ENCODE measurements around the gene ATOH7. TPM values are rescaled to one million over a fixed set of nuclear protein-coding genes. Genes with fewer than 3 reads are reported as not detected.
A peak's percentile ranks its signal among the peaks of the same experiment; 100 is the strongest.

Gene ATOH7
- total and polyA plus RNA-seq, 2 of the 4 experiments (the other 2 are of a cell fraction) = 0.05 TPM; not detected in 1

GRCh38 chr10:68222391-68222790 is 9.5 kb downstream of the ATOH7 start:
- WGBS, 2 experiments (ENCODE audit: extremely low coverage in 2 of 2, insufficient read length in 1 of 2) = 60% methylated on average over 1 of the region's 2 CpGs; no CpG with 5 or more reads in 1 of the 2 experiments
- POLR2A ChIA-PET (ENCODE audit: unreplicated experiment) = no interaction called here
- CTCF ChIA-PET = no interaction called here

More at GRCh38 chr10:68222391-68222790, 9.5 kb downstream of the ATOH7 start:
- no peak overlapping the region for H3K27ac ChIP-seq (ENCODE audit: insufficient read depth, low read length)
- dilution Hi-C loops (cut with HindIII; ENCODE audit: low sequenced_read_pairs, unreplicated experiment) (no loop called here), intact Hi-C loops (cut with micrococcal nuclease) (no loop called here), in situ Hi-C loops (cut with MboI; ENCODE audit: low sequenced_read_pairs) (no loop called here)
- ATAC-seq (ENCODE audit: low read depth) (no peak), DNase-seq (no peak)
- H3K27me3 ChIP-seq (ENCODE audit: control insufficient read depth, insufficient read depth, low read length) = no peaks in the 10 kb centered on the region
- H3K9me1 ChIP-seq (ENCODE audit: insufficient read depth, low read length) = no peaks in the 10 kb centered on the region; the same call in 1 of the 2 replicates
- no TSS peak for BruUV-seq (replicated peaks)
- H3K4ac ChIP-seq (ENCODE audit: low read depth, low read length) = no peak overlapping the region
- H3K4me1 ChIP-seq (ENCODE audit: control insufficient read depth, insufficient read depth, low read length) = peaks cover 3% of the 10 kb centered on the region; the same call in 1 of the 2 replicates
- H2BK20ac ChIP-seq (ENCODE audit: low read depth, low read length) = no peak overlapping the region
- H2AK5ac ChIP-seq (ENCODE audit: low read depth, low read length) = no peak overlapping the region
- TF ChIP-seq FOS (IDR thresholded peaks at IDR 0.05; ENCODE audit: low read depth, low read length) (no peak), SMC3 (IDR thresholded peaks at IDR 0.05; ENCODE audit: low read depth, low read length) (no peak), CHD1 (IDR thresholded peaks at IDR 0.05; ENCODE audit: low read depth, low read length) (no peak), MAZ (IDR thresholded peaks at IDR 0.05; ENCODE audit: borderline replicate concordance, low read depth, low read length) (no peak), CTCF (conservative IDR thresholded peaks at IDR 0.05; ENCODE audit: low read depth, low read length) (no peak)
- H3K4me3 ChIP-seq (ENCODE audit: insufficient read depth, low read depth, low read length) = no peak overlapping the region
- H3K79me1 ChIP-seq (ENCODE audit: low read depth in 1 of 2, low read length in 2 of 2) = no peaks in the 10 kb centered on the region
- no peak overlapping the region for H2BK120ac ChIP-seq (ENCODE audit: low read depth, low read length)
- no peak overlapping the region for H3K56ac ChIP-seq (ENCODE audit: extremely low read depth, insufficient read depth, low read length)
- no peak overlapping the region for H4K8ac ChIP-seq (ENCODE audit: low read depth in 2 of 2, low read length in 2 of 2)
- no peak overlapping the region for H3K4me2 ChIP-seq (ENCODE audit: low read depth, low read length)
- H3K23ac ChIP-seq (ENCODE audit: low read depth, low read length) = no peak overlapping the region
- H3K18ac ChIP-seq (ENCODE audit: low read depth, low read length) = peak overlapping the region; percentile 30; the same call in 1 of the 2 replicates
- no peaks in the 10 kb centered on the region for H3K9me3 ChIP-seq (ENCODE audit: control insufficient read depth, insufficient read depth, low read length)
- no peak overlapping the region for H2AK9ac ChIP-seq (replicated peaks; ENCODE audit: low read depth, low read length, poor library complexity)
- H4K20me1 ChIP-seq (ENCODE audit: insufficient read depth, low read length) = no peaks in the 10 kb centered on the region
- H3K36me3 ChIP-seq (ENCODE audit: control insufficient read depth, insufficient read depth, low read length) = no peaks in the 10 kb centered on the region
- no peak overlapping the region for H2BK5ac ChIP-seq (ENCODE audit: low read depth, low read length, poor library complexity, severe bottlenecking)
- no peak overlapping the region for H3K9ac ChIP-seq (ENCODE audit: low read depth, low read length)
- H2AFZ ChIP-seq (replicated peaks; ENCODE audit: low read length, poor library complexity) = no peak overlapping the region
- H4K5ac ChIP-seq (ENCODE audit: low read depth, low read length) = no peak overlapping the region
- H3K14ac ChIP-seq (replicated peaks; ENCODE audit: low read depth, low read length) = peak overlapping the region; percentile 41
- 0 out of 3 replicates have a peak overlapping the region, but pooled peaks have one; percentile 20 for H2BK15ac ChIP-seq (ENCODE audit: low read depth, low read length)
- no peak overlapping the region for H4K91ac ChIP-seq (ENCODE audit: insufficient read depth, low read depth, low read length)

All from IMR-90 (cell line).